Skeletal muscle cell (primary cell): Measurements from ENCODE around the gene AGAP6.
"Not testable (repeated sequence)": the region's sequence is repeated elsewhere in the genome, so short reads cannot be mapped to it uniquely, and the experiment has no call there.

ENCODE experiments used
- DNase-seq: peaks from one replicate; pipeline ENCODE4 v3.0.0-alpha.2; 2010; ENCODE audit warnings: low read depth
- H3K4me3 ChIP-seq: 2 replicates; pipeline ENCODE4 v1.5.1; 2011; ENCODE audit warnings: low read depth, mild to moderate bottlenecking, control low read depth, low read length, moderate library complexity

The AGAP6 gene

DNA sequence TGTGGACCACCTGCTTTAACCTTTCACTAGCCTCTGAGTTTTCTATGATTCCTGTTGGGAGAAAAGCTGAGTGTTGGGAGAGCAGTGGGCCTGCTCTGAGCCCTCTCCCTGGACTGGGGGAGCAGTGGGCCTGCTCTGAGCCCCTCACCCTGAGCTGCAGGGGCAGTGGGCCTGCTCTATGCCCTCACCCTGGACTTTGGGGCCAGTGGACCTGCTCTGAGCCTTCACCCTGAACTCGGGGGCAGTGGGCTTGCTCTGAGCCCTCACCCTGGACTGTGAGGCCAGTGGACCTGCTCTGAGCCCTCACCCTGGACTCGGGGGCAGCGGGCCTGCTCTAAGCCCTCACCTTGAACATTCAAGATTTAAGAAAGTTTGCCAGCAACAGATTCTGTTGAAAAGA lies 33.4 kb downstream of the AGAP6 start:
- H3K4me3 ChIP-seq, result no peak overlapping the region

GRCh38 chr10:50024716-50025383 lies 36.6 kb downstream of the AGAP6 start:
- H3K4me3 ChIP-seq, DNase-seq: not testable (repeated sequence)

More for the DNA sequence above, 33.4 kb downstream of the AGAP6 start:
- DNase-seq, result no peak

DNA sequence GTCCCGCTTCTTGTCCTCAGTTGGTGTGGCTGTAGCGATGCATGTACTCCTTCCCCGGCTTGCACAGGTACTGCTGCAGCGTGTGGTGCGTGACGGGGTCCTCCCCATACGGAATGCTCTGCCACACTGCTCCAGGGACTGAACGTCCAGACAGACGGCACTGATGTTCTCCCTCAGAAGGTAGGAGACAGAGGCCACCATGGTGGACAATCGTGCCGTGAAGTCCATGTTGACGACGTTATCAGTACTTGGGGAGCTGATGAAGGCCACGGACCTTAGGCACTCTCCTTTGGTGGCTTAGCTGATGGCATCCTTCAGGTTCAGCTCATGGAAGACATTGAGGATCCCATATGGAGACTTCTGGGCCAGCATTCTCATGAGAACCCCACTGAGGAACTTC lies 37.4 kb downstream of the AGAP6 start:
- DNase-seq, result no peak
- H3K4me3 ChIP-seq, result no peak overlapping the region

DNA sequence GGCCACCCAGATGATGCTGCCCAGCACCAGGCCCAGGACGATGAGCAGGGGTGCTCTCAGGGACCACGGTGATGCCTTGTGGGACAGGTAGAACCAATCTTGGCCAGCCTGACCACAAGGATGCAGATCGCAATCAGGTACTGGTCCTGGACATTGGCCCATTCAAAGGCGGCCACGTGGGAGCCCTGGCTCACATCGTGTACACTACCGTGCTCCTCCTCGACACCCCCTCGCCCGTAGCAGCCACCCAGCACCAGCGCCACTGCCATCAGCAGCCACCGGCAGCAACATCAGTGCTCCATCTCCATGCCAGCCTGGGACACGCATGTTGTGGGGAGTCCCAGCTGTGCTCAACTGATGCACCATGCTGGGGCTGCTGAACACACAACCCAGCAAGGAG lies 39.0 kb downstream of the AGAP6 start:
- no peak overlapping the region for H3K4me3 ChIP-seq
- DNase-seq, result no peak

DNA sequence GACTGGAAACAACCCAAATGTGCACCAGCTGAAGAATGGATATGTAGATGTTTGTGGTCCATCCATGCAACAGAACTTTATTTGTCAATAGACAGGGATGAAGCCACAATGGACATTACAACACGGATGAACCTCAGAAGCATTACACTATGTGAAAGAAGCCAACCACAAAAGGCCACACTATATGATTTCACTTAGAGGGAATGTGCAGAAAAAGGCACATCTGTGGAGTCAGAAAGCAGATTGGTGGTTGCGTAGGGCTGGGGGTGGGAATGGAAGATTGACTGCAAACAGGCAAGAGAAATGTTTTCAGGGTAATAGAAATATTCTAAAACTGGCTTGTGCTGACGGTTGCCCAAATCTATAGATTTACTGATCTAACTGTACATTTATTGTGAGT lies 45.3 kb downstream of the AGAP6 start:
- H3K4me3 ChIP-seq, result no peak overlapping the region
- DNase-seq, result peak; percentile 57

- not testable (repeated sequence) for H3K4me3 ChIP-seq, DNase-seq
Measured at GRCh38 chr10:50035337-50035736, 47.1 kb downstream of the AGAP6 start.

DNA sequence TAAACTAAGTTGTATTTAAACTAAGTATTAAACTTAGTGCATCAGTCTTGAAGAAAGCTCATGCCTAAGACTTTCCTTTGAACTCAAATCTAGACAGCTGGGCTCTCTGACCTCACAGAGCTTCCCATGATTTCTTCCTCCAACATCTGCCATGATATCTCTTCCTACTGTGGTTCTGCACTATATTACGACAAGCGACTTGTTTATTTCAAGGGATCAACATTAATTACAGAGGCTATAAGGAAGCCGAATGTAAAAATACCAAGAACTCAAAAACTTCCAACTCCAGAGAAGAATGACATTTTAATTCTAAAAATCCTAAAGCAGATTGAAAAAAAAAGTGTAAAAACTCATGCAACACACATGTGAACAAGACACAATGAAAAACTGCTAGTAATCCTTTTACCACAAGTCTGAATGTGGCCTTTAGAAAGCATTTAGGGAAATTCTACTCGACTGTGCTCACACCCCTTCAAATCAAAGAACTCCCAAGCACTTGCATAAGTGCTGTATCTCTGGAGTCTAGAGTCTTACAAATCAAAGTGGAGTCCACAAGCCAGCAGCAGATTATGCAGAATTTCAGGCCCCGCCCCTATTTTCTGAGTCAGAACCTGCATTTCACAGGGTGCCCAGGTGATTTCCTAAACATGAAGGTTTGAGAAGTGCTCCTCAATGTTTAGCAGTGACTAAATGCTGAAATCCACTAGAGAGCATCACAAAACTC lies 56.9 kb downstream of the AGAP6 start:
- DNase-seq, result no peak
- H3K4me3 ChIP-seq, result no peak overlapping the region

GRCh38 chr10:50046457-50046856 lies 58.3 kb downstream of the AGAP6 start:
- not testable (repeated sequence) for H3K4me3 ChIP-seq, DNase-seq

DNA sequence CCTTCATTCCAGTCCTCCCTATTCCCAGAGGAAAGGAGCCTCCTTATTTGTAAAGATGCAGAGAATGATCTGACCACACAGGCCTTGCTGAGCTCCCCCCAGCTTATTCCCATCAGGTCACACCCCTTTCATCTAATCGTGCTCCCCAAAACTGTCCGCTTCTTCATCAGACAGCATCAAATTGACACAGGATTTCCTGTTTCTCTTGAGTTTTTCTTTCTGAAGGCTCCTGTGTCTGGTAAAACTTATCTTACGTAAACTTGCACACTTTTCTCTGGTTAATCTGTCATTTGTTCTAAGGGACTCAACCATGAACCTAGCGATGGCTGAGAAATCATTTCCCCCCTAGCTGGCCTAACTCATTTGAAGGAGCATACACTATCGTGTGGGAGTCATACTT lies 59.4 kb downstream of the AGAP6 start:
- not testable (repeated sequence) for DNase-seq, H3K4me3 ChIP-seq

GRCh38 chr10:50051995-50052660 lies 63.9 kb downstream of the AGAP6 start:
- peak; percentile 49 for DNase-seq
- not testable (repeated sequence) for H3K4me3 ChIP-seq

DNA sequence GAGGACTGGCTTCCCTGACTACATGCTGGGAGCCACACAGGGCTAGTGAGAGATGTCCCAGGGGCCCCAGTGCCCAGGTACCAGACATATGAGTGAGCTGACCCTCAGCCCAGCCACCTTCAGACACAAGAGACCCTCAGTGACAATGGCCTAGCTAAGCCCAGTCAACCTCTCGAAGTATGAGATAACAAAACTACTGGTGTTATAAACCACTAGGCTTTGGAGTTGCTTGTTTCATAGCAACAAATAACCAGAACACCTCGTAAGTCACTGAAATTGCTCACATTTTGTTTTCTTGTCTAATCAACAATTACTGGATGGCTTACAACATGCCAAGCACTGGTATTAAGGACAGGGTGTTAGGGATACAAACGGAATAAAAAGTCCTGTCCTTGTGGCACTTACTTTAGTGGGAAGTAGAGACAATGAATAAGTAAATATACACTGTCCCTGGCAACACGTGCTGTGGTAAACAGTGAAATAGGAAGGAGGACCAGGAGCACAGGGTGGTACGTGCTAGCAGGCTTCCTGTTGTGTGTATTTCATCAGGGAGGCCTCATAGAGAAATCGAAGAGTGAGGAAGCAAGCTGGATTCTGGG lies 64.7 kb downstream of the AGAP6 start:
- not testable (repeated sequence) for H3K4me3 ChIP-seq, DNase-seq

DNA sequence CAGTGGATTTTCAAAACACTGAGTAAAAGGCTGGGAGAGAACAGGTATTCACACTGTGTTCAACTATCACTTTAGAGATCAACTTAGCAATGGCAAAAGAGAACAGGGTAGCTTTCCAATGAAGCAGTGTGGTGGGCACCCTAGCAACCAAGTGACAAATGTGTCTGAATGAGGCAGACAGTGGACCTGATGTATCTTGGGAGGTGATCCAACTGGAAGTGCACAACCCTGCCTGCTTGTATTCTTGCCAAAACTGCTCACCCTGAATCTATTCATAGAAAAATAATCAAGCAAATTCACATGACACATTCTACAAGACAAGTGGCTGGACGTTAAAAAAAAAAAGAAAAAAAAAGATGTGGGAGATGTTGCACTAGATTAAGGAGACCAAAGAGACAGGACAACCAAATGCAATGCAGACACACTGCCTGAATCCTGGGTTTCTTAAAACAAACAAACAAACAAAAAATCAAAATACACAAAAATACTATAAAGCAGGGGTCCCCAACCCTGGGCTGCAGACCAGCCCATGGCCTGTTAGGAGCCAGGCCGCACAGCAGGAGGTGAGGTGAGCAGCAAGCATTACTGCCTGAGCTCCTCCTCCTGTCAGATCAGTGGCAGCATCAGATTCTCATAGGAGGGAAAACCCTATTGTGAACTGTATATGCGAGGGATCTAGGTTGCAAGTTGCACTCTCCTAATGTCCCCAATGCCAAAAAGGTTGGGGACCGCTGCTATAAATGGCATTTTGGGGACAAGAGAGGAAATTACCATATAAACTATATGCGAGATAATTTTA lies 67.5 kb downstream of the AGAP6 start:
- H3K4me3 ChIP-seq, DNase-seq: not testable (repeated sequence)

GRCh38 chr10:50056654-50057053 lies 68.4 kb downstream of the AGAP6 start:
- not testable (repeated sequence) for H3K4me3 ChIP-seq

GRCh38 chr10:50058727-50059126 lies 70.5 kb downstream of the AGAP6 start:
- not testable (repeated sequence) for DNase-seq, H3K4me3 ChIP-seq

More at GRCh38 chr10:50056654-50057053, 68.4 kb downstream of the AGAP6 start:
- DNase-seq, result not testable (repeated sequence)

DNA sequence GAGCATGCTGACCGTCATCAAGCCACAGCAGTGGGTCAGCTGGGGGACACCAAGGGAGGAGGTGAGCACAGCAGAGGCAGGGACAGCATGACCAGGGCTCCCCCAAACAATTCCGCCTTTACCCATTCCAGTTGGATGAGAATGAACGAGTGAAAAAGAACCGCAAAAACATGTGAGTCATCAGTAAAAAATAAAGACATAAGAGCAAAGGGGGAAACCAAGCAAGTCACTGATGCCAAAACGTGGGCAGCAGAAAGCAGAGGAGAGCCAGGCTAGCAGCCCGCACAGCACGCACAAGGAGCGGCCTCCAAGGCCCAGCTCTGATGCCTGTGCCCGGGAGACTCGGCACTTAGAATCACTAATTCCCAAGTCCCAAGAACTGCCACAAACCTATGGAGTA lies 71.7 kb downstream of the AGAP6 start:
- H3K4me3 ChIP-seq, DNase-seq: not testable (repeated sequence)
